Stimulated activated effector memory CD8-positive, alpha-beta T cell treated with anti-CD3 and anti-CD28 coated beads, Interleukin-12 subunit alpha, Interleukin-12 subunit beta, amount 100 ng/mL, for 72 hours (primary cell): ENCODE measurements around the gene ZNF446.
"Not testable (repeated sequence)": the region's sequence is repeated elsewhere in the genome, so short reads cannot be mapped to it uniquely, and the experiment has no call there.

Source experiments
- ATAC-seq: fragments of 150-1000 bp; cut with Tn5 transposase; 2 replicates; pipeline ENCODE4 v1.10.0; 2021
- DNase-seq, 2 donors: peaks; one replicate each; pipeline ENCODE4 v3.0.0; 2021 to 2022; ENCODE audit warnings: low spot score in 2 of 2
- H3K27ac Mint-ChIP-seq: one replicate; pipeline ENCODE4 v1.8.0; 2022; ENCODE audit warnings: mild to moderate bottlenecking, mixed read lengths
- H3K36me3 Mint-ChIP-seq: one replicate; pipeline ENCODE4 v1.8.0; 2022; ENCODE audit warnings: mild to moderate bottlenecking, mixed read lengths
- H3K4me1 Mint-ChIP-seq: one replicate; pipeline ENCODE4 v1.8.0; 2022; ENCODE audit warnings: mixed read lengths
- H3K4me3 Mint-ChIP-seq: one replicate; pipeline ENCODE4 v1.8.0; 2022; ENCODE audit warnings: mild to moderate bottlenecking, mixed read lengths
- H3K9me3 Mint-ChIP-seq: one replicate; pipeline ENCODE4 v1.8.0; 2022; ENCODE audit warnings: mixed read lengths

The ZNF446 gene

GRCh38 chr19:58479303-58479702 is 3.2 kb downstream of the ZNF446 start:
- peak overlapping the region; percentile 14 for H3K27ac Mint-ChIP-seq
- peaks cover 33% of the 10 kb centered on the region for H3K36me3 Mint-ChIP-seq
- H3K4me3 Mint-ChIP-seq: no peak overlapping the region
- ATAC-seq (no peak), DNase-seq (no peak)
- H3K9me3 Mint-ChIP-seq: no peaks in the 10 kb centered on the region
- H3K4me1 Mint-ChIP-seq: peaks cover 23% of the 10 kb centered on the region

GRCh38 chr19:58479736-58480480 is 3.8 kb downstream of the ZNF446 start:
- Mint-ChIP-seq H3K27ac (no peak overlapping the region), H3K9me3 (no peaks in the 10 kb centered on the region), H3K4me3 (no peak overlapping the region), H3K4me1 (peaks cover 17% of the 10 kb centered on the region), H3K36me3 (peaks cover 28% of the 10 kb centered on the region)
- no peak for ATAC-seq
- no peak for DNase-seq

- DNase-seq: no peak
- H3K4me3 Mint-ChIP-seq: no peak overlapping the region
These were observed 4.3 kb downstream of the ZNF446 start for GRCh38 chr19:58480481-58480830.

GRCh38 chr19:58480831-58481230 is 4.7 kb downstream of the ZNF446 start:
- no peak for ATAC-seq
- peaks cover 20% of the 10 kb centered on the region for H3K36me3 Mint-ChIP-seq
- H3K27ac Mint-ChIP-seq: no peak overlapping the region
- H3K9me3 Mint-ChIP-seq: no peaks in the 10 kb centered on the region
- H3K4me1 Mint-ChIP-seq: peaks cover 8% of the 10 kb centered on the region
- H3K4me3 Mint-ChIP-seq: no peak overlapping the region
- DNase-seq: no peak

More at GRCh38 chr19:58480481-58480830, 4.3 kb downstream of the ZNF446 start:
- peaks cover 12% of the 10 kb centered on the region for H3K4me1 Mint-ChIP-seq
- ATAC-seq: no peak
- peaks cover 23% of the 10 kb centered on the region for H3K36me3 Mint-ChIP-seq
- H3K9me3 Mint-ChIP-seq: no peaks in the 10 kb centered on the region
- H3K27ac Mint-ChIP-seq: no peak overlapping the region

- DNase-seq (no peak), ATAC-seq (no peak)
- Mint-ChIP-seq H3K9me3 (no peaks in the 10 kb centered on the region), H3K4me3 (no peak overlapping the region), H3K36me3 (peaks cover 6% of the 10 kb centered on the region), H3K27ac (peak overlapping the region; percentile 64), H3K4me1 (no peaks in the 10 kb centered on the region)
These were observed 6.2 kb downstream of the ZNF446 start for GRCh38 chr19:58482372-58482771.

- no peaks in the 10 kb centered on the region for H3K4me1 Mint-ChIP-seq
- no peaks in the 10 kb centered on the region for H3K9me3 Mint-ChIP-seq
- no peak overlapping the region for H3K27ac Mint-ChIP-seq
- DNase-seq (no peak), ATAC-seq (no peak)
- H3K36me3 Mint-ChIP-seq: peaks cover 6% of the 10 kb centered on the region
- no peak overlapping the region for H3K4me3 Mint-ChIP-seq
These were observed 7.6 kb downstream of the ZNF446 start for GRCh38 chr19:58483776-58484175.

- not testable (repeated sequence) for H3K9me3 Mint-ChIP-seq, DNase-seq
These were observed 8.2 kb downstream of the ZNF446 start for GRCh38 chr19:58484349-58484748.

GRCh38 chr19:58491393-58491792 is 15.2 kb downstream of the ZNF446 start:
- Mint-ChIP-seq H3K27ac (no peak overlapping the region), H3K4me3 (no peak overlapping the region), H3K9me3 (no peaks in the 10 kb centered on the region), H3K36me3 (no peaks in the 10 kb centered on the region), H3K4me1 (peaks cover 13% of the 10 kb centered on the region)
- DNase-seq: no peak
- ATAC-seq: no peak

More at GRCh38 chr19:58484349-58484748, 8.2 kb downstream of the ZNF446 start:
- H3K27ac Mint-ChIP-seq, H3K4me1 Mint-ChIP-seq, H3K36me3 Mint-ChIP-seq, ATAC-seq, H3K4me3 Mint-ChIP-seq: not testable (repeated sequence)

- Mint-ChIP-seq H3K27ac (no peak overlapping the region), H3K4me3 (no peak overlapping the region), H3K4me1 (peaks cover 18% of the 10 kb centered on the region), H3K36me3 (no peaks in the 10 kb centered on the region), H3K9me3 (no peaks in the 10 kb centered on the region)
- ATAC-seq (no peak), DNase-seq (no peak)
These were observed 16.1 kb downstream of the ZNF446 start for GRCh38 chr19:58492265-58492664.

- peak overlapping the region; percentile 87 for H3K4me3 Mint-ChIP-seq
- ATAC-seq: no peak
These were observed 21.6 kb downstream of the ZNF446 start for GRCh38 chr19:58497634-58498170.

GRCh38 chr19:58498316-58499020 is 22.3 kb downstream of the ZNF446 start:
- H3K27ac Mint-ChIP-seq: peak overlapping the region; percentile 92
- peaks cover 6% of the 10 kb centered on the region for H3K36me3 Mint-ChIP-seq
- no peak for ATAC-seq
- peak overlapping the region; percentile 87 for H3K4me3 Mint-ChIP-seq
- no peak for DNase-seq
- peaks cover 35% of the 10 kb centered on the region for H3K4me1 Mint-ChIP-seq
- H3K9me3 Mint-ChIP-seq: peaks cover 13% of the 10 kb centered on the region

More at GRCh38 chr19:58497634-58498170, 21.6 kb downstream of the ZNF446 start:
- Mint-ChIP-seq H3K36me3 (peaks cover 6% of the 10 kb centered on the region), H3K4me1 (peaks cover 35% of the 10 kb centered on the region), H3K9me3 (peaks cover 13% of the 10 kb centered on the region), H3K27ac (no peak overlapping the region)
- DNase-seq: no peak

GRCh38 chr19:58499021-58499927 is 23.1 kb downstream of the ZNF446 start:
- peaks cover 34% of the 10 kb centered on the region for H3K4me1 Mint-ChIP-seq
- peaks cover 6% of the 10 kb centered on the region for H3K36me3 Mint-ChIP-seq
- peak overlapping the region; percentile 92 for H3K27ac Mint-ChIP-seq
- DNase-seq (peak; percentile 89 to 99), ATAC-seq (peak; percentile 98)
- H3K9me3 Mint-ChIP-seq: peaks cover 13% of the 10 kb centered on the region
- H3K4me3 Mint-ChIP-seq: peak overlapping the region; percentile 87

GRCh38 chr19:58500242-58500641 is 24.1 kb downstream of the ZNF446 start:
- peaks cover 30% of the 10 kb centered on the region for H3K4me1 Mint-ChIP-seq
- DNase-seq (no peak), ATAC-seq (no peak)
- peak overlapping the region; percentile 87 for H3K4me3 Mint-ChIP-seq
- H3K27ac Mint-ChIP-seq: peak overlapping the region; percentile 92
- peaks cover 13% of the 10 kb centered on the region for H3K9me3 Mint-ChIP-seq
- peaks cover 6% of the 10 kb centered on the region for H3K36me3 Mint-ChIP-seq

GRCh38 chr19:58507602-58508223 is 31.6 kb downstream of the ZNF446 start:
- not testable (repeated sequence) for H3K4me3 Mint-ChIP-seq, H3K4me1 Mint-ChIP-seq, H3K36me3 Mint-ChIP-seq, H3K9me3 Mint-ChIP-seq, H3K27ac Mint-ChIP-seq, DNase-seq, ATAC-seq

- Mint-ChIP-seq H3K4me1 (peaks cover 21% of the 10 kb centered on the region), H3K36me3 (peaks cover 25% of the 10 kb centered on the region), H3K27ac (peak overlapping the region; percentile 37), H3K4me3 (no peak overlapping the region), H3K9me3 (peaks cover 4% of the 10 kb centered on the region)
- ATAC-seq (no peak), DNase-seq (no peak)
These were observed 33.6 kb downstream of the ZNF446 start for GRCh38 chr19:58509731-58510083.
